GM19043 (cell line): ENCODE results near the gene SNRPB2.
A peak's percentile ranks its signal among the peaks of the same experiment; 100 is the strongest.

ENCODE experiments used
- ATAC-seq: cut with Tn5 transposase; IDR thresholded peaks from one replicate; pipeline ENCODE4 v1.9.1; 2021; ENCODE audit warnings: low read depth; ENCODE audit not compliant: unreplicated experiment

Gene SNRPB2

DNA sequence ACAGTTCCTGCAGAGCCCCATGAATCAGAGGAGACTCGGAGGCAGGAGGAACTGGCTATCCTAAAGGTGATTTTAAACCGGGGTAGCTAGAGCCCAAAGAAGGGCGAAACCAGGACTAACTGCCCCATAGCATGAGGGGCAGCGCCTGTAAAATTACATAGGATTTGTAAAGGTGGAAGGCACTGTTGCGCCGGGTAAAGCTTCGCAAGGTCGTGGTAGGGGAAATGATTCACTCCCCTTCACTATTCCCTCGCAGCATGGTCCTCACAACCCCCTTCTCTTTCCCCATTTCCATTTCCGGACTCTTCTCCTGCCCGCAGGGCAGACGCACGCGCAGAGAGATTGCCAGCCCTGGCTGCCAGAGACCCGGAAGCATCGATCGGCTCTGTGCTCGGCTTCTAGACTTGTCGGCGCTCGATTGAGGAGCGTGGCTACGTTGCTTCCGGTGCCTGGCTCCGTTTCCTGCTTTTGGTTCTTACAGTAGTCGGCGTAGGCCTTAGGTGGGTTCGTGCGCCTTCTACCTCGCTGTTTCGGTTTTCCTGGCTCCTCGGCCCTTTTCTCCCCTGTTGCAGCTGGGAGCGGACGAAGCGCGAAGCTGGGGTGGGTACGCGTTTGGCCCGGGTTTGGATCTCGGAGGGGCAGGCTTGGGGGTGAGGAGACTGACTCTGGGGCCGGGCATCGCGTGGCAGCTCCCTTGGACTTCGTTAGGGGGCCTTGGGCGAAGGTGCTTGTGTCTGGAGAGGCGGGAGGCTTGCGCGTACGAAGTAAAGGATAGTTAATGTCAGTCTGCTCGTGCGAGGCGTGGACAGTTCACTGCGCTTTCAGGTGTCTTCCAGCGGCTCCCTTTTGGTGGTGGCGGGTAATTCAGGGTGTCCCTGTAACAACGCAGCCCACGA is at the start of gene SNRPB2:
Gene SNRPB2 (plus strand): TSS at position 462 of the 896 bp plus-strand sequence. CDS start 1,677 bp downstream, outside the sequence.
- peak; percentile 98 for ATAC-seq

DNA sequence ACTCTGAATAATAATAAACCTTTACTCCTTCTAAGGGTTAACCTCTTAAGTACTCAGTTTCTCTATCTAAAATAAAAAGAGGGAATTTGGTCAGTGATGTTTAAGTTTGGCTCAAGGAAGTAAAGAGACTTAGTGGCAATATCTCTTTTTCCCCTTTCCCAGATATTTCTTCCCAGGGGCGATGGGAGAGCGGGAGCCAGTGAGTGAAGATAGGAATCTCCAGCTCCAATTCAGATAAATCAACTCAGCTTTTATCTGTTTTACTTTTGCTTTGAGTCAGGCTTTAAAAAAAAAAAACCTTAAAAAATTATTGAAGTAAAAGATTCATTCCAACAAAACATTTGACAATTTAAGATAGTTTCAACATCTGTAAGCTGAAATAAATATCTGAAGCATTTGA is 45.4 kb upstream of the SNRPB2 start:
- ATAC-seq = no peak

DNA sequence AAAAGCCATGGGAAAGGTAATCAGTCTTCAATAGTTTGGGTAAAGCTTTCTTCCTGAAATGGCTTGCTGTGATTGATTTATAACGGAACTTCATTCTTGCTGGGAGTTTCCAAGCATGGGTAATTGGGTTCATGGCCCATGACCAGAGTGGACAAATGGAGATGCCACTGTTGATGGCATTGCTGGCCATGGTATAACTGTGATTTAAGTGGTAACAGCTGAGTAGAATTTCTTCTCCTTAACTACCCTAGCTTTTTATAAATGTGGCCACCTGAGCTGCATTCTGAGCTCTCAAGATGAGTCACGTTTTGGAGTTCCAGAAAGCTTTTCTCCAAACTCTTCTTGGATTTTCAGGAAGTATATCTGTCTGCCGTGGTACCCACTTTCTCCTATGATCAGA is 39.9 kb upstream of the SNRPB2 start:
- ATAC-seq = no peak

DNA sequence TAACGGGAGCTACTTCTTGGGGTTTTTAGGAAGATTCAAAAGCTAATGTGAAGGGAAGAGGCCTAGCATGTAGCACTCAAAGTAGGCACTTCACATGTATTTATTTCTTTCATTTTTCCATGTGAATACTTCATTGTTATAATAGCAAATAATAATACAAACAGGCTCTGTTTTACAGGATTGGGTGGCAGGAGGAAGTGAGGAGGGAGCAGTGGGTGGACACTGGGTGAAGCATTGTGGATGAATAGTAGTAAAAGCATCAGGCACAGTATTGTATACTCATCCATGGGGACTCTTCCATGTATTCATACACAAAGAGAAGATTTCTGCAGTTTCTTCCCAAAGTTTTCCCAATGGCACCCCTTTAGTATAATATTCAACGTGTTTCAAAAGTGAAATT is 38.4 kb upstream of the SNRPB2 start:
- no peak for ATAC-seq

DNA sequence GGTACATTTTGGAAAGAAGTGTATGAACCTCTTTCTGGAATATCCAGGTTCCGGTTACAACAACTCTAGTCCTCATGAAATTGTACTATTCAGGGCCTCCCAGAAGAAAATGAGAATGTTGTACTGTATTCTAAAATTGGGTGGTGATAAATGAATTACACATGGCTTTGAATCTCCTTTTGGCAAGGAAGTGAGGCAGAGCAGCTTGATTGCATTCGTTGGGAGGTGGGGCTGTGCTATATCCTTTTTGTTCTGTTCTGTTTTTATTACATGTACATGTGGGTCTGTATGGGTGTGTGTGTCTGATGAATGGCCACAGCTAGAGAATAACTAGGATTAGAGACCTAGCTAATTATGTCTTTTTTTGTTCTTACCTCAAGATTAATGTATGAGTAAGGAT is 37.8 kb upstream of the SNRPB2 start:
- no peak for ATAC-seq

DNA sequence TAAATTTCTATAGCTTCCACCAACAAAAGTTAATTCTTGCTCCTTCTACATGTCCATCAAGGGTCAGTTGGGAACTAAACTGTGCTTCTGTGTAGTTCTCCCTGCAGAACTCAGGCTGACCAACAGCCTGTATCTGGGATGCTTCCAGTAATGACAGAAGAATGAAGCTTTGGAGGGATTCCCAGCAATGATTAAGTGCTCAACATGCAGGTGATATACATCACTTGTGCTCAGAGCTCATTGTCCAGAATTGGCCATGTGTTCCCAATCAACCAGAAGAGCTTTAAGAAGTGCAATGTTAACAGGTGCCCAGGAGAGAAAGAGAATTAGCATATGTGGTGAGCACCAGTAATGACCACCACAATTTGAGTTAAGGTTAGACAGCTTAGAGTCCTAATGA is 37.4 kb upstream of the SNRPB2 start:
- no peak for ATAC-seq

DNA sequence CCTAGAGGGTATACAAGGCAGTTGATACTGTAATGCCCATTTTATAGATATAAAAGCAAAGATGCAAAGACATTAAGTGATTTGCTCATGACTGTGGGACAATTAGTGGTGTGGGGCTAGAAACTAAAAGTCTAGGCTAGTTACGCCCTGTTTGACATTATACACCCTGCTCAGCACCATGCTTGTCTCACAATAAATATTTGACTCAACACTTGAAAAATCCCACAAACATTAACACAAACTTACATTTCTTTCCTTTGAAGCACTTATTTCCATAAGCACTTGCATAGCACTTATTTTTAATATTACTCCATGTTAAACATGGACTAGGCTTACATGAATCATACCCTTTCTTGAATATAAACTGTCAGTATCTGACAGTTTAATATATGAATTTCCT is 36.5 kb upstream of the SNRPB2 start:
- ATAC-seq = no peak

DNA sequence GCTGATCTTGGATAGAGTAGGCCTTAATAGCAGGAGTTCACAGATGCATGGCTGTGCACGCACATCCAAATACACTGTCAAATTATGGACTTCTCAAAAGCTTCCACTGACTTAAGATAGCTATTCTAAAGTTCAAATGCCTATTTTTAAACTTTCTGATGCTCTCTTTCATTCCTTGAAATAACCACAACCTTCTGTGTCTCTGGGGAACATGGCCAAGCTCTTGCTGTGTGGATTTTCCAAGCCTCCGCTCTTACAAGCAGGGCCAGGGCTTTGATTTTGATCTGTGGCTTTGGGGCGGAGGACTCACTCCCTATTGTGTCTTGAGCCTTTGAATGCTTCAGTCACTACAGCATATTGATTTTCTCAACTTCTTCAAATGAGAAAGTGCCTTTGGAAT is 35.7 kb upstream of the SNRPB2 start:
- no peak for ATAC-seq

DNA sequence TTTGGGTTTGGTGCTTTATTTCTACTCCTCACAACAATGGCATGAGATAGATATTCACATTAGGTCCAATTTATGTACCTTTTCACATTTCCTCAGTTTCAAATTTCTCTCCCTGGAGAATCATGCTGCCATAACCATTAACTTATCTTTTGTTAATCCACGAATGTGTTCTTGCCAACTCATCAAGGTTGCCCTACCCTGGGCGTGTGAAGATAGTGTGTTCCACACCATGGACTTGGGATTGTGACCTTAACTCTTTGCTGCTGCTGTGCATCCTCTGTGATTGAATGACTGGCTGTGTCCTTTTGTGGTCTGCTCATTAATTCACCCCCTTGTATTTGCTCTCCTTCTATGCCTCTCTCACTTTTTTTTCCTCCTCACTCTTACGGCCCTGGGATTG is 34.2 kb upstream of the SNRPB2 start:
- no peak for ATAC-seq

DNA sequence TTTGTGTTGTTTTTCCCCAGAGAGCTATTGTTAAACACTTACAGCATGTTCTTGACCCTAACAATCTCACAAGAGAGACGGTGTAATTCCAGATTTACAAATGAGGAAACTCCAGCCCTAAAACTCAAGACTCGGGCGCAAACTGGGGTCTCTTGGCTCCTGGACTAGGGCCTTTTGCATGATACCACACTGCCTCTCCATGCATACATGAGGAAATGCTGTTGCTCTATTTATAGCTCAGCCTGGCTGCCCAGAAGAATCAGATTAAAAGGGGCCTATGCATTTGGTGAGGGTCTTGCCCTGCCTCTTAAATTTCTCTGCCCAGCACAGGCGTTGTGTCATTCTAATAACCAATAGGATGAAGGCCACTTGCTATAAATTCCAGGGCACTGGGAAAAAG is 30.5 kb upstream of the SNRPB2 start:
- no peak for ATAC-seq

DNA sequence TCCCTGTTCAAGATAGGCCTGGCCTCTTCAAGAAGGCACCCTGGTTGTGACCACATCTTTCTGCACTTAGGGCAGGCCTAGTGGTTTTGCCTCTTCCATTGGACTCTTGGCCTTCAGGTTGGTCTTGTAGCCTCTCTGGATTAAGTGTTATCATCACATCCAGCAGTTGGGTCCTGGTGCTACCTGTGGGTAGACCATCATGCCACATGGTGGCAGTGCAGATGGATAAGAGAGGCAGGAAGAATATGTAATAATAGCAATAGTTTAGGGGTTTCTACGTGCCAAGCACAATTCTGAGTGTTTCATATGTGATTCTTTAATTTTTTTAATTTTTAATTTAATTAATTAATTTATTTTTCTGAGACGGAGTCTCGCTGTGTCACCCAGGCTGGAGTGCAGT is 28.5 kb upstream of the SNRPB2 start:
- no peak for ATAC-seq

DNA sequence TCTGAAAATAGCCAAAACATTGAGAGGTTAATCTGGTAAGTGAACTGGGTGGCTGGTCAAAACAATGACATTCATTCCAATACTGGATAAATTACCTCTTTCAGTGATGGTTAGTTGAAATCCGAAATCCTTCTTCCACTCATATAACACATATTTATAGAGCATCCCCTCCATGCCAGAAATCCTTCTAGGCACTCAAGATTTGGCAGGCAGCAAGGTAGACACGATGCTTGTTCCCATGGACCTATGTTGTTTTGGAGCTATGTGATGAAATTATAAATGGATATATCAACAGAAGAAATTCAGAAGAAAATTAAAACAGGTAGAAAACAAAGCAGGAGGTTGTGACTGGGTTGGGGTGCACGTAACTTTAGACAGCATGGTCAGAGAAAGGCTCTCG is 26.3 kb upstream of the SNRPB2 start:
- no peak for ATAC-seq

DNA sequence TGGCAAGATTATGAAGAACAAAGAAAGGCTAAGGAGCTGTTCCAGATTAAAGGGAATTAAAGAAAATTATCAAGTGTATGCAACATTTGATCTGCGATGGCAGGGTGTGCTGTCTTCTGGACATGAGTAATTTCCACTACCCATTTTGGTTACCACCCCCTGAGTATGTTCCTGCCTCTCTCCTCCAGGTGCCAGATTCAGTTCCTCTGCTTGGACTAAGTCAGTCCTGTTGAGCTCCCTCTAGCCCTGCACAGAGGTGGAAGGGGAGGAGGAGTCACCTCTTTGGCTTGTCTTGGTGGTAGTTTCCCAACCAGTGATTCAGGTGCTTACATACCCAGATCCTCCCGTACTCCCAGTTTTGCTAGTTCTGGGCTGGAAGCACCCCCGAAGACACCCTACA is 22.2 kb upstream of the SNRPB2 start:
- ATAC-seq = no peak

DNA sequence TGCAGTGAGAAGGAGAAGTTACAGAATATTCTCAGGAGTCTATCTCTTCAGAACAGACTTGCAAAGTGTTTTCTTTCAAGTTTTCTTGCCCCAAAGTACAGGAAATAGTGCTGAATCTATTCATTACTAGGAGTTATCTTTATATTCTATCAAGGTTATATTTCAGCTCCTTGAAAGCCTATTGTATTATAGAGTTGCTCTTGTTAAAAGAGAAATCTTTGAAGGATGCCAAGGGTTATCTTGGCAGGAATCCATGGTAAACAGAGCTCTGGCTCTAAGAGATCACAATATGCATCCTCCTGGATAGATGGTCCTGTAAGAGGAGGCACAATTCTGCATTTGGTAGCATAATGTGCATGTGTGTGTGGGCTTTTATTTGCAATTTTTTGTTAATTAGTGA is 21.2 kb upstream of the SNRPB2 start:
- no peak for ATAC-seq

DNA sequence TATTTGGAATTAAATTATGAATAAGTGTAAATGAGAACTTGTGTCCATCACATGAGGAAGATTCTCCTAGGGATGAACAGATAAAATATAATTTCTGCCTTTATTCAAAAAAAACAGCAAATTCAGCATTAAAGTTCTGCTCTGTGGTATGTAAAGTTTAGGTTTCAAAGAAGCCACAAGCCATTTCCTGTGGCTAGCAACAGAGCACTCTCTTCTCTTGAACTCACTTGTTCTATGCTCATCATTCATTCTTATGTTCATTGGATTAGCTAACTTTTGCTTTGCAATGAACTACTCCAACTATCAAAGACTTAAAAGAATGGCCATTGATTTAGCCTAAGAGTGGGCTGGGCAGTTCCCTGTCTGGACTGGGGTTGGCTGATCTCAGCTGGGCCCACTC is 20.8 kb upstream of the SNRPB2 start:
- peak; percentile 82 for ATAC-seq

DNA sequence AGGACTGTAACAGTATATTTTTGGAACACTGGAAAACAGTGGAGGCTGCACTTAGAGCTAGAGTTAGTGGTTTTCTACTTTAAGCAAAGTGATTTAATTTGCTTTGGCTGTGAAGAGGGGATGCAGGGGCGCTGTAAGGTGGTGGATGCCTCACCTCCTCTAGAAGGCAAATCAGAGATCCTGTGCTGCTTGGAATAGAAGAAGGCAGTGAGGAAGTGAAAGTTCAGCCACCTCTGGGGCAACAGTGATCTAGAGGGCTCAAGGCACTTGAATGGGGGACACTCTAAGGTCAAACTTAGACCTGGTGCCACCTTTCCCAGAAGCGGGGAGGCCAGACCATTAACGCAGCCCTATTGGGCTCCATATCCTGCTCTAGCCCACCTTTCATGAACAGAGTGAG is 19.0 kb upstream of the SNRPB2 start:
- ATAC-seq = peak; percentile 49

DNA sequence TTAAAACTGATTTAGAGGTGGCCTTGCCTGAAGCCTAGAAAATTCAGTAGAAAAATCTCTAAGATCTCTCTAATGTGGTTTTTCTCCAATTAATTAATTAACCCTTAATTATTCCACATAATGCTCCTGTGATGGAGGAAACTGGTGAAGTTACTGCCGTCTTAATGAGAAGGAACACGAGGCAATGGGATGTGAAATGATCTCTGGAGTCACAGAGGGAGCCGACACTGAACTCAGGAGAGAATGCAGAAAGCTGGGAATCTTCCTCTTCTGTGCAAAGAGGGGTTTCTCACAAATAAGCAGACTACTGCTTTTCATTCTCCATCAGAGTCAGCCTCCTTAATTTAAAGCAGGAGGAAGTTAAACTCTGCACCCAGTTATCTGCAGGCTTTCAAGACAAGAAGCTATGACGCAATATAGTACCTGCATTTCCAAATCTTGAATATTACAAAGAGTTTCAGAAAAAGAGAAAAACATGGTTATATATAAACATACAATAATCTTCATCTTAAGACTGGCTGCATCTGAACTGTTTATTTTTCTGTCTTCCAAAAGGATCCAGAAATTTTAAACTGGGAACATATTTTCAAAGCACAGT is 18.1 kb upstream of the SNRPB2 start:
- ATAC-seq = no peak

DNA sequence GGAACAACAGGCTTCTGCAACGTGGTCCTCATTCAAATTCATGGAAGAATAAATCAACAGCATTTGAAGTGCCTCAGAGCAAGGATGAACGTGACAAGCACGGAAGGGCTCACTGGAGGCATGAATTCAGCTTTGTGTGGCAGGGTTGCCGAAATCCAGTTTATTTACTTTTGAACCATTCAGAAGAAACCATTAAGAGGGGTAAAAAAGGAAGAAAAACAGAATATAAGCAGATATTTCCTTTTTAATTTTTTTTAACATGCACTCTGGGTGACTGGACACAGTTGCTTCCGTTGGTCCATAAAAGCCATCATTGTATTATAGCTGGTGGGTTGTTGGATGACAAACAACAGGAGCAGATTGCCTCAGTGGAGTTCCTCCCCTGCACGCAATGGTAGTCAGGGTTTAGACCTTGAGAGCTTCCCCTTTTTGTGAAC is 17.3 kb upstream of the SNRPB2 start:
- no peak for ATAC-seq

DNA sequence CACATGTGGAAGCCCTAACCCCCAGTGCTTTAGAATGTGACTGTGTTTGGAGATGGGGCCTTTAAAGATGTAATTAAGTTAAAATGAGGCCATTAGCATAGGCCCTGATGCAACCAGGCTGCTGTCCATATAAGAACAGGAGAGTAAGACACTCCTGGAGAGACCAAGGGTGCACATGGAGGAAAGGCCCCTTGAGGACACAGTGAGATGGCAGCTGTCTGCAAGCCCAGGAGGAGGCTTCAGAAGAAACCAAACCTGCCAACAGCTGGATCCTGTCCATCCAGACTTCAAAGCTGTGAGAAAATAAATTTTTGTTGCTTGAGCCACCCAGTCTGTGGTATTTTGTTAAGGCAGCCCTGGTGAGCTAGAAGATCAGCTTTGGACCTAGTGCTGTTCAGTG is 16.8 kb upstream of the SNRPB2 start:
- ATAC-seq = no peak

DNA sequence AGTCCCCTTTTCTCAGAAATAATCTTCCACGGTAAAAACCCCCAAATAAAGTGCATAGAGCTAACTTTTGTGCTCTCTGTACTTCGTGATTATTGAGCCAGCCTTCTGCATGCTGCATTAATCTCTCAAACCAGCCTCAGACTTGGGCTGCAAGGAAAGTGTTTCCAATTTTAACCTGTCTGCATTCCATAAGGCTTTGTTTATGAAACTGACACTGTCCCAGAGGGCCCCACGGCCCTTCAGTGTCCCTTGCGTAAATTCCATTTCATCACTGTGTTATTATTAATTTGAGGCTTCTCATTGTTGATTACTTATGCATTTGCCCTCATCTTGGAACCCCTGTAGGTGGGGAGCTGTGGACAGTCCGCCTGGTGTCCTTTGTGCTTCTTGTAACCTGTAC is 15.6 kb upstream of the SNRPB2 start:
- ATAC-seq = no peak

DNA sequence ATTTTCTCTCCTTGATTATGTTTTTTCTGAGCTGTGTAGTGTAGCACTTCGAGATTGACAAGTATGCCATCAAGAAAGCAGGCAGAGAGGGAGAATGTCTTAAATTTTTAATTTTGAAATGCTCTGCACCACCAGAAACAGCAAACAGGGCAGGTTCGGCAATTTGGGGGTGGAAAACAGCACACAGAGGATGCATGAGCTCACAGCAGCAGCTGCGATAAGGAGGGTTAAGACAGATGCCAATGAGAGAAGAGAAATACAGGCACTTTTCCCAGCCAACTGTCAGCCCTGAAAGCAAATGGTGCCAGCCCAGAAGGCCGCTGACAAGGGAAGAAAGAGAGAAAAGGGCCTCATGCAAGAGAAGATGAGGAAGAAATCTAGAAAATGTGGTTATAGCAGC is 15.1 kb upstream of the SNRPB2 start:
- no peak for ATAC-seq

DNA sequence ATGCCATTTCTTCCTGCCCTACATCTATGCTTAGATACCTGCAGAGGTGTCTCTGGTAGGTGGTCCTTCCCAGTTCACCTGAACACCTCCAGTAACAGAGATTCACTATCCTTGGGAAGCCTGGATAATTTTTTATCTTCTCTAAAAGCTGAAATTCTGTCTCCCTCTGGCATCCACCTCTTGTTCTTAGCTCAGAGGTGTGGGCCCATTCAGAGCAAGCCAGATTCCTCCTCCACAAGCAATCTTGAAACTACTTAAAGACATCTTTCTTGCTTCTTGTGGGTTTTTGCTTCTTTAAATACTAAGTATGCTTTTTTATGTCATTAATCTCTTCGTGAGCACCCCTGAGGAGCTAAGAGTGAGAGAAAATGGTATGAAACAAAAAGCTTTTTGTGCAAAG is 10.4 kb upstream of the SNRPB2 start:
- ATAC-seq = no peak
